NCI-H2029 (cell line): Measurements from ENCODE around the gene KLRD1.
"Not testable (repeated sequence)": the region's sequence is repeated elsewhere in the genome, so short reads cannot be mapped to it uniquely, and the experiment has no call there.

Experiments
- DNase-seq: peaks from one replicate; lab custom pipeline; 2025; lab: John Stamatoyannopoulos, UW

KLRD1 gene

GRCh38 chr12:10368206-10369171 lies 60.8 kb downstream of the KLRD1 start:
- DNase-seq: no peak

- no peak for DNase-seq
These were observed 62.1 kb downstream of the KLRD1 start for GRCh38 chr12:10369557-10370415.

GRCh38 chr12:10371893-10372535 lies 64.3 kb downstream of the KLRD1 start:
- DNase-seq: not testable (repeated sequence)

- no peak for DNase-seq
These were observed 64.9 kb downstream of the KLRD1 start for GRCh38 chr12:10372559-10372958.

- no peak for DNase-seq
These were observed 67.0 kb downstream of the KLRD1 start for GRCh38 chr12:10374624-10375018.

GRCh38 chr12:10378737-10379136 lies 71.1 kb downstream of the KLRD1 start:
- not testable (repeated sequence) for DNase-seq
